ENCODE data around the gene CDIPT. TPM values are rescaled to one million over a fixed set of nuclear protein-coding genes. Genes with fewer than 3 reads are reported as not detected.
"Not testable (repeated sequence)": the region's sequence is repeated elsewhere in the genome, so short reads cannot be mapped to it uniquely, and the experiment has no call there.

The CDIPT gene
- total and polyA plus RNA-seq, 2 experiments from 2014 or later = 126 to 181 TPM

DNA sequence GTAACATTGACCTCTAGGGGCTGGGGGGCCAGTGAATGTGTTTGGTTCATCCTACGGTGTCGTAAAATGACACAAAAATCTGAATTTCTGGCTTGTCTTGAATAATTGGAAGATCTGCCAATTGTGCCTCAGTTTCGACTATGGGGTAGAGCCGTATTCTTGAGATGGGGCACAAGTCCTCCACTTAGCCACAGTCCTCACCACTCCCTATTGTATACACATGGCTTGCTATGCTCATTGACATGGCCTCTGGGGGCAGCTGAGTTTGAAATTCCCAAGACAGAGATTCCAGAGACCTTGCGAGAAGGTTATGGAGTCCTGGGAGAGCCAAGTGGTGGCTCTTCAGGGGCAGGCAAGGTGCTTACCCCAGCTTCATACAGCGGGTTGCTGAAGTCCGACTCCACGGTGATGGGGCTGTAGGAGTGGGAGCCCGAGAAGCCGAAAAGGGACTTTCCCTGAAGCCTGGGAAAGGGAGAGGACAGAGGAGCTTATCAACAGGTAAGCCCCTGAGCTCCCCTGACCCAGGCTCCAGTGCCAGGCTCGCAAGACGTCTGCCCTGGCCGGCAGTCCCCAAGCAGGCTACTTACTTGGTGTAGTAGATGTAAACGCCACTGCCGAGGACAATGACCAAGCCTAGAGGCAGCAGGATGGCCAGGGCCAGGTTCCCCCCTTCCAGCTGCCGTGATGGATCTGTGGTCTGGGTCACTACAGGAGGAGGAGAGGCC is 9.0 kb upstream of the CDIPT start:
- DNase-seq = no peak
- WGBS, 2 experiments (ENCODE audit: low coverage in 1 of 2, low lambda C conversion rate in 2 of 2, missing lambda C conversion rate in 2 of 2) = 88 to 89% methylated on average over 16 of the region's 16 CpGs

DNA sequence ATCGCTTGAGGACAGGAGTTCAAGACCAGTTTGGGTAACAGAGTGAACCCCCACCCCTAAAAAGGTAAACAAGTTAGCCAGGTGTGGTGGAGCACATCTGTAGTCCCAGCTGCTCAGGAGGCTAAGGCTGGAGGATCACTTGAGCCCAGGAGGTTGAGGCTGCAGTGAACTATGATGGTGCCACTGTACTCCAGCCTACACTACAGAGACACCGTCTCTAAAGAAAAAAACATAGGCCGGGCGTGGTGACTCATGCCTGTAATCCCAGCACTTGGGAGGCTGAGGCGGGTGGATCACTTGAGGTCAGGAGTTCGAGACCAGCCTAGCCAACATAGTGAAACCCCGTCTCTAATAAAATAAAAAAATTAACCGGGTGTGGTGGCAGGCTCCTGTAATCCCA is 6.0 kb upstream of the CDIPT start:
- H3F3A ChIP-seq (ENCODE audit: insufficient read depth); H3K79me2 ChIP-seq (ENCODE audit: insufficient read depth); H3K4me2 ChIP-seq (ENCODE audit: unreplicated experiment); H3K9ac ChIP-seq; H3K27me3 ChIP-seq (replicated peaks; ENCODE audit: insufficient read depth); DNase-seq; H2AFZ ChIP-seq; in situ Hi-C loops (cut with MboI); H3K36me3 ChIP-seq (ENCODE audit: low read depth); H4K20me1 ChIP-seq (ENCODE audit: insufficient read depth); H3K27ac ChIP-seq; H3K4me1 ChIP-seq (ENCODE audit: insufficient read depth); H3K9me3 ChIP-seq (ENCODE audit: low read depth); H3K9me2 ChIP-seq (ENCODE audit: insufficient read depth); H3K4me3 ChIP-seq: not testable (repeated sequence)
- 79 to 81% methylated on average over 8 of the region's 8 CpGs for WGBS, 2 experiments (ENCODE audit: low coverage in 1 of 2, low lambda C conversion rate in 2 of 2, missing lambda C conversion rate in 2 of 2)

More for the DNA sequence above, 9.0 kb upstream of the CDIPT start:
- no peak overlapping the region for H3K9ac ChIP-seq
- H3F3A ChIP-seq (ENCODE audit: insufficient read depth) = no peaks in the 10 kb centered on the region
- no peaks in the 10 kb centered on the region for H3K36me3 ChIP-seq (ENCODE audit: low read depth)
- H3K27me3 ChIP-seq (replicated peaks; ENCODE audit: insufficient read depth) = 0 out of 2 replicates have a peak, but pooled peaks cover 4% of the 10 kb centered on the region
- no peaks in the 10 kb centered on the region for H3K9me2 ChIP-seq (ENCODE audit: insufficient read depth)
- no peak for TF ChIP-seq EZH2 (IDR thresholded peaks at IDR 0.05; ENCODE audit: insufficient read depth, poor library complexity, severe bottlenecking)
- TF ChIP-seq EZH2phosphoT487 (IDR thresholded peaks at IDR 0.05; ENCODE audit: insufficient read depth, low read depth) = no peak
- no peak overlapping the region for H3K27ac ChIP-seq
- H3K4me3 ChIP-seq = no peak overlapping the region
- H3K79me2 ChIP-seq (ENCODE audit: insufficient read depth) = no peaks in the 10 kb centered on the region
- H3K9me3 ChIP-seq (ENCODE audit: low read depth) = no peaks in the 10 kb centered on the region
- H4K20me1 ChIP-seq (ENCODE audit: insufficient read depth) = no peaks in the 10 kb centered on the region
- no peak overlapping the region for H3K4me2 ChIP-seq (ENCODE audit: unreplicated experiment)
- no peak overlapping the region for H2AFZ ChIP-seq
- no peaks in the 10 kb centered on the region for H3K4me1 ChIP-seq (ENCODE audit: insufficient read depth)
- in situ Hi-C loops (cut with MboI) = no loop called here

DNA sequence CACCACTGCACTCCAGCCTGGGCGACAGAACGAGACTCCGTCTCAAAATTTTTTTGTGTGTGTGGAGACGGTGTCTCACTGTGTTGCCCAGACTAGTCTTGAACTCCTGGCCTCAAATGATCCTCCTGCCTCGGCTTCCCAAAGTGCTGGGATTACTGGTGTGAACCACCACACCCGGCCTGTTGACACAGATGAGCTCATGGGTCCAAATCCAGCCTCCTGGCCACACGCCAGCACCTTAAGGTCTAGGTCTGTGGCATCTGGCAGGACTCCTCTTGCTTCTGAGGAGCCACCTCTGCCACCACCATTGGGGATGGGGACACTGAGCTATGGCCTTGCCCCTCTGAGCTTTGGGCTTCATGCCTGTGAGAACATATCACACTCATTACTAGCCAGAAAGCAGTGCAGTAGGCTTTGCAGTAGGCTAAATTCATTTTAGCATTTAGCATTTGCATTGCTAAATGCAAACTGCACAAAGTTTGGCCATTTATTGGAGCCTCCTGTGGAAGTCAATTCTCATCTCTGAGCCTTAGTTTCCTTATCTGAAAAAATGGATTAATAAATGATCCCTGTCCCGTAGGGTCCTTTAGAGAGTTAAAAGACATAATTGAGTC is 5.5 kb upstream of the CDIPT start:
- no peaks in the 10 kb centered on the region for H3F3A ChIP-seq (ENCODE audit: insufficient read depth)
- H3K9ac ChIP-seq = no peak overlapping the region
- no peak overlapping the region for H3K4me2 ChIP-seq (ENCODE audit: unreplicated experiment)
- no peak overlapping the region for H2AFZ ChIP-seq
- WGBS, 2 experiments (ENCODE audit: low coverage in 1 of 2, low lambda C conversion rate in 2 of 2, missing lambda C conversion rate in 2 of 2) = 63 to 67% methylated on average over 8 of the region's 8 CpGs
- no peaks in the 10 kb centered on the region for H3K79me2 ChIP-seq (ENCODE audit: insufficient read depth)
- no peaks in the 10 kb centered on the region for H3K4me1 ChIP-seq (ENCODE audit: insufficient read depth)
- in situ Hi-C loops (cut with MboI) = no loop called here
- H3K27me3 ChIP-seq (replicated peaks; ENCODE audit: insufficient read depth) = no peaks in the 10 kb centered on the region
- H3K9me3 ChIP-seq (ENCODE audit: low read depth) = no peaks in the 10 kb centered on the region
- H3K27ac ChIP-seq = no peak overlapping the region
- H4K20me1 ChIP-seq (ENCODE audit: insufficient read depth) = no peaks in the 10 kb centered on the region
- H3K36me3 ChIP-seq (ENCODE audit: low read depth) = no peaks in the 10 kb centered on the region
- no peak for DNase-seq
- TF ChIP-seq EZH2 (IDR thresholded peaks at IDR 0.05; ENCODE audit: insufficient read depth, poor library complexity, severe bottlenecking) = no peak
- no peak for TF ChIP-seq EZH2phosphoT487 (IDR thresholded peaks at IDR 0.05; ENCODE audit: insufficient read depth, low read depth)
- no peak overlapping the region for H3K4me3 ChIP-seq
- no peaks in the 10 kb centered on the region for H3K9me2 ChIP-seq (ENCODE audit: insufficient read depth)

DNA sequence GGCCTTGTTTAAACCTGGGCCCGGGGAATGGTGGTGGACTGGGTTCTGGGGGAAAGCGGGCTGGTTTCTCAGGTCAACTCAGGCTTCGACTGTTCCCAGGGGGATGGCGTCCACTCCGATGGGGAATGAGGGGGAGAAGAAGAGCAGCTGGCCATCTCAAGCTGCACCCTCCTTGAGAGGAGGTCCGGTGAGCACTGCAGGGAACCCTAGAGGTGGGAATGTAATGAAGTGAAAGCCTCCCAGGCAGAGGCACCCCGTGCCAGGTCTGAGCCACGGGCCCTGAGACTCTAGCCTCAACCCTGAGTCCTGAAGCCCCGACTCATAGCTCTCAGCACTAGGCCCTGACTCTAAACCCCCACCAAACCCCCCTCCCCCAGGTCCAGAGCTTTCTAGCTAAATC is 1.2 kb upstream of the CDIPT start:
- Histone ChIP-seq H3K36me3 (ENCODE audit: low read depth) (no peaks in the 10 kb centered on the region), H3K4me2 (ENCODE audit: unreplicated experiment) (peak overlapping the region; percentile 85), H3K27ac (no peak overlapping the region), H3K27me3 (replicated peaks; ENCODE audit: insufficient read depth) (no peaks in the 10 kb centered on the region), H3K79me2 (ENCODE audit: insufficient read depth) (peaks cover 28% of the 10 kb centered on the region), H2AFZ (no peak overlapping the region), H3K4me1 (ENCODE audit: insufficient read depth) (peaks cover 8% of the 10 kb centered on the region), H3K9me3 (ENCODE audit: low read depth) (no peaks in the 10 kb centered on the region), H3K4me3 (no peak overlapping the region), H3F3A (ENCODE audit: insufficient read depth) (no peaks in the 10 kb centered on the region), H4K20me1 (ENCODE audit: insufficient read depth) (no peaks in the 10 kb centered on the region), H3K9me2 (ENCODE audit: insufficient read depth) (no peaks in the 10 kb centered on the region), H3K9ac (no peak overlapping the region)
- no peak for TF ChIP-seq EZH2phosphoT487 (IDR thresholded peaks at IDR 0.05; ENCODE audit: insufficient read depth, low read depth)
- no peak for TF ChIP-seq EZH2 (IDR thresholded peaks at IDR 0.05; ENCODE audit: insufficient read depth, poor library complexity, severe bottlenecking)
- WGBS, 2 experiments (ENCODE audit: low coverage in 1 of 2, low lambda C conversion rate in 2 of 2, missing lambda C conversion rate in 2 of 2) = 74 to 86% methylated on average over 7 to 9 of the region's 9 CpGs
- DNase-seq = no peak
- in situ Hi-C loops (cut with MboI) = no loop called here
